PFSK-1 (cell line): Measurements from ENCODE around the gene SPEM1.

Source experiments
- FOXP2 ChIP-seq: optimal IDR thresholded peaks from 2 replicates; pipeline ENCODE3; 2011; ENCODE audit warnings: borderline replicate concordance, control low read depth, inconsistent platforms; ENCODE audit not compliant: insufficient read depth; ENCODE audit errors: extremely low read length, extremely low read depth
- POLR2AphosphoS5 ChIP-seq: IDR thresholded peaks from 2 replicates; pipeline ENCODE4 v1.6.1; 2012; ENCODE audit warnings: low read depth, mild to moderate bottlenecking, control low read depth, low read length, moderate library complexity
- REST ChIP-seq, 2 experiments: IDR thresholded peaks; 2 replicates each; pipeline versions ENCODE4 v1.6.1 to v1.8.0; 2011 to 2012; ENCODE audit warnings: low read depth in 2 of 2, low read length in 2 of 2, control low read depth in 1 of 2, inconsistent platforms in 1 of 2, mild to moderate bottlenecking in 1 of 2, moderate library complexity in 1 of 2; ENCODE audit not compliant: insufficient read depth in 1 of 2
- SIN3A ChIP-seq: IDR thresholded peaks from 2 replicates; pipeline ENCODE4 v1.6.1; 2012; ENCODE audit warnings: mild to moderate bottlenecking, low read length, moderate library complexity, borderline replicate concordance; ENCODE audit not compliant: insufficient read depth
- TAF1 ChIP-seq: IDR thresholded peaks from 2 replicates; pipeline ENCODE4 v1.6.1; 2012; ENCODE audit warnings: low read length, control low read depth, borderline replicate concordance; ENCODE audit not compliant: insufficient read depth

GRCh38 chr17:7404737-7405349 is 15.3 kb upstream of the SPEM1 start:
- TF ChIP-seq REST (IDR thresholded peaks at IDR 0.05; ENCODE audit: insufficient read depth in 1 of 2, low read depth in 2 of 2, low read length in 2 of 2) = no peak
- 0 out of 2 replicates have a peak, but pooled peaks have one; percentile 50 for TF ChIP-seq POLR2AphosphoS5
- TF ChIP-seq TAF1 = no peak
- TF ChIP-seq SIN3A = no peak
- no peak for TF ChIP-seq FOXP2
